HEK293 (cell line): ENCODE measurements around the gene TSPYL2.
A peak's percentile ranks its signal among the peaks of the same experiment; 100 is the strongest.

Source experiments
- CTCF ChIA-PET: fragments of 350-600 bp; formaldehyde crosslinking; extraction: SDS; loops from one replicate; lab custom pipeline; 2021; ENCODE audit warnings: antibody characterized with exemption; lab: Yijun Ruan, JAX
- POLR2A ChIA-PET: fragments of 300-600 bp; formaldehyde crosslinking; extraction: SDS; loops from one replicate; lab custom pipeline; 2020; ENCODE audit warnings: antibody characterized with exemption, inconsistent platforms; lab: Yijun Ruan, JAX
- H3K27ac ChIP-seq: fragments of 200-500 bp; sonication (Bioruptor generic); 2 replicates; pipeline ENCODE4 v1.5.1; 2014; ENCODE audit warnings: low read depth, low read length, control low read depth, inconsistent platforms; ENCODE audit errors: extremely low read depth
- H3K36me3 ChIP-seq, 2 experiments: fragments of 200-500 bp in 1 of 2; sonication (Bioruptor generic) in 1 of 2; 1 replicate in 1 of 2; 2 replicates in 1 of 2; pipeline ENCODE4 v1.5.1; 2014 to 2017; ENCODE audit warnings: inconsistent platforms in 2 of 2, low read length in 2 of 2; ENCODE audit not compliant: control insufficient read depth in 2 of 2, insufficient read depth in 1 of 2
- H3K4me1 ChIP-seq: fragments of 200-500 bp; sonication (Bioruptor generic); 2 replicates; pipeline ENCODE4 v1.5.1; 2014; ENCODE audit warnings: mild to moderate bottlenecking, low read length, inconsistent platforms; ENCODE audit not compliant: control insufficient read depth, insufficient read depth
- H3K4me3 ChIP-seq: 2 replicates; pipeline ENCODE4 v1.5.1; 2011; ENCODE audit warnings: low read depth, mild to moderate bottlenecking, control low read depth, low read length, moderate library complexity
- H3K9me3 ChIP-seq: fragments of 200-500 bp; sonication (Bioruptor generic); 2 replicates; pipeline ENCODE4 v1.5.1; 2014; ENCODE audit warnings: low read depth, low read length, inconsistent platforms; ENCODE audit not compliant: control insufficient read depth, insufficient read depth
- KLF9 ChIP-seq: fragments of 450-650 bp; formaldehyde crosslinking; IDR thresholded peaks from 2 replicates; pipeline ENCODE4 v1.5.1; 2016; ENCODE audit warnings: missing biosample characterization, missing genetic modification characterization, low read depth
- MZF1 ChIP-seq: fragments of 450-650 bp; formaldehyde crosslinking; IDR thresholded peaks from 2 replicates; pipeline ENCODE4 v1.5.1; 2017; ENCODE audit warnings: missing biosample characterization, missing genetic modification characterization, borderline replicate concordance
- REST ChIP-seq: fragments of 450-650 bp; formaldehyde crosslinking; IDR thresholded peaks from 2 replicates; pipeline ENCODE4 v1.5.1; 2016; ENCODE audit warnings: missing biosample characterization, missing genetic modification characterization
- TRIM28 ChIP-seq: IDR thresholded peaks from 2 replicates; pipeline ENCODE4 v1.6.1; 2011; ENCODE audit warnings: low read length, control low read depth, borderline replicate concordance
- ZBTB20 ChIP-seq: fragments of 450-650 bp; formaldehyde crosslinking; IDR thresholded peaks from 2 replicates; pipeline ENCODE4 v1.5.1; 2016; ENCODE audit warnings: missing biosample characterization, missing genetic modification characterization
- ZBTB8A ChIP-seq: fragments of 450-650 bp; formaldehyde crosslinking; IDR thresholded peaks from 2 replicates; pipeline ENCODE4 v1.5.1; 2016; ENCODE audit warnings: missing biosample characterization, missing genetic modification characterization
- ZNF114 ChIP-seq: fragments of 450-650 bp; formaldehyde crosslinking; IDR thresholded peaks from 2 replicates; pipeline ENCODE4 v1.5.0; 2017; ENCODE audit warnings: missing biosample characterization, missing genetic modification characterization
- ZNF16 ChIP-seq: fragments of 450-650 bp; formaldehyde crosslinking; IDR thresholded peaks from 2 replicates; pipeline ENCODE4 v1.5.1; 2016; ENCODE audit warnings: low read depth, missing biosample characterization, missing genetic modification characterization
- ZNF292 ChIP-seq: fragments of 450-650 bp; formaldehyde crosslinking; IDR thresholded peaks from 2 replicates; pipeline ENCODE4 v1.5.1; 2016; ENCODE audit warnings: low read depth, missing biosample characterization, missing genetic modification characterization, borderline replicate concordance
- ZNF398 ChIP-seq: fragments of 450-650 bp; formaldehyde crosslinking; IDR thresholded peaks from 2 replicates; pipeline ENCODE4 v1.5.1; 2017; ENCODE audit warnings: missing biosample characterization, missing genetic modification characterization
- ZNF571 ChIP-seq: fragments of 450-650 bp; formaldehyde crosslinking; IDR thresholded peaks from 2 replicates; pipeline ENCODE4 v1.5.0; 2017; ENCODE audit warnings: missing biosample characterization, missing genetic modification characterization
- ZNF664 ChIP-seq: fragments of 450-650 bp; formaldehyde crosslinking; IDR thresholded peaks from 2 replicates; pipeline ENCODE4 v1.5.1; 2016; ENCODE audit warnings: missing biosample characterization, missing genetic modification characterization
- ZNF707 ChIP-seq: fragments of 450-650 bp; formaldehyde crosslinking; IDR thresholded peaks from 2 replicates; pipeline ENCODE4 v1.5.1; 2016; ENCODE audit warnings: missing biosample characterization, missing genetic modification characterization

Gene TSPYL2

GRCh38 chrX:53084043-53084570, 1.9 kb downstream of the TSPYL2 start:
- Histone ChIP-seq H3K4me3 (no peak overlapping the region), H3K9me3 (no peaks in the 10 kb centered on the region), H3K27ac (no peak overlapping the region; the same call in 1 of the 2 replicates), H3K36me3 (peaks cover 15 to 48% of the 10 kb centered on the region in 2 experiments), H3K4me1 (peaks cover 3% of the 10 kb centered on the region; the same call in 1 of the 2 replicates)
- ChIA-PET CTCF (interaction anchor here (0.8 kb wide), 1 partner anchor 12 kb away, joined by 3 read pairs; no protein-coding TSS in a partner anchor), POLR2A (no interaction called here)
- TF ChIP-seq ZNF114 (tag by site-specific recombination) (no peak), ZNF664 (tag by site-specific recombination) (no peak), REST (tag by site-specific recombination) (no peak), ZNF707 (tag by site-specific recombination) (no peak), KLF9 (no peak), ZNF292 (tag by site-specific recombination) (no peak), ZNF571 (tag by site-specific recombination) (no peak)

GRCh38 chrX:53084863-53085262, 2.7 kb downstream of the TSPYL2 start:
- no peak for TF ChIP-seq ZNF398
- peak; percentile 52 for TF ChIP-seq ZBTB20 (tag by site-specific recombination)
- peaks cover 3% of the 10 kb centered on the region; the same call in 1 of the 2 replicates for H3K4me1 ChIP-seq
- CTCF ChIA-PET, result no interaction called here

GRCh38 chrX:53085661-53086229, 3.6 kb downstream of the TSPYL2 start:
- Histone ChIP-seq H3K4me3 (no peak overlapping the region), H3K36me3 (peaks cover 15 to 48% of the 10 kb centered on the region in 2 experiments), H3K9me3 (no peaks in the 10 kb centered on the region), H3K27ac (peak overlapping the region; percentile 38; the same call in 1 of the 2 replicates), H3K4me1 (peaks cover 2% of the 10 kb centered on the region; the same call in 1 of the 2 replicates)
- CTCF ChIA-PET, result no interaction called here
- TF ChIP-seq MZF1 (tag by site-specific recombination), result no peak
- no peak for TF ChIP-seq ZBTB8A (tag by site-specific recombination)
- TF ChIP-seq ZNF16 (tag by site-specific recombination), result no peak
- TF ChIP-seq TRIM28, result no peak
- POLR2A ChIA-PET, result no interaction called here

More at GRCh38 chrX:53084863-53085262, 2.7 kb downstream of the TSPYL2 start:
- POLR2A ChIA-PET, result no interaction called here
- Histone ChIP-seq H3K9me3 (no peaks in the 10 kb centered on the region), H3K27ac (no peak overlapping the region), H3K4me3 (no peak overlapping the region), H3K36me3 (peaks cover 15 to 48% of the 10 kb centered on the region in 2 experiments)
